GM18511 (cell line): ENCODE data around the gene CDYL2.

Experiments
- ATAC-seq: cut with Tn5 transposase; IDR thresholded peaks from one replicate; pipeline ENCODE4 v1.9.1; 2021; ENCODE audit warnings: mild to moderate bottlenecking, moderate library complexity; ENCODE audit not compliant: unreplicated experiment

Gene CDYL2

GRCh38 chr16:80607204-80607603, 197.2 kb downstream of the CDYL2 start:
- ATAC-seq, result no peak

- no peak for ATAC-seq
Observed at GRCh38 chr16:80606221-80606766, 198.1 kb downstream of the CDYL2 start.

- ATAC-seq, result no peak
Observed at GRCh38 chr16:80604600-80605355, 199.6 kb downstream of the CDYL2 start.

GRCh38 chr16:80602894-80603293, 201.5 kb downstream of the CDYL2 start:
- no peak for ATAC-seq

- ATAC-seq, result no peak
Observed at GRCh38 chr16:80601182-80601581, 203.2 kb downstream of the CDYL2 start.

- ATAC-seq, result no peak
Observed at GRCh38 chr16:80599466-80599865, 204.9 kb downstream of the CDYL2 start.

- no peak for ATAC-seq
Observed at GRCh38 chr16:80596507-80597207, 207.7 kb downstream of the CDYL2 start.

GRCh38 chr16:80594756-80595155, 209.6 kb downstream of the CDYL2 start:
- no peak for ATAC-seq

GRCh38 chr16:80592273-80592672, 212.1 kb downstream of the CDYL2 start:
- ATAC-seq, result no peak

- no peak for ATAC-seq
Observed at GRCh38 chr16:80591071-80591915, 213.1 kb downstream of the CDYL2 start.

- ATAC-seq, result no peak
Observed at GRCh38 chr16:80587071-80587470, 217.3 kb downstream of the CDYL2 start.

- no peak for ATAC-seq
Observed at GRCh38 chr16:80586476-80586875, 217.9 kb downstream of the CDYL2 start.

- ATAC-seq, result peak; percentile 72
Observed at GRCh38 chr16:80585764-80586163, 218.6 kb downstream of the CDYL2 start.

GRCh38 chr16:80583466-80583865, 220.9 kb downstream of the CDYL2 start:
- ATAC-seq, result no peak

- ATAC-seq, result peak; percentile 89
Observed at GRCh38 chr16:80580109-80580832, 224.1 kb downstream of the CDYL2 start.

GRCh38 chr16:80577485-80578280, 226.7 kb downstream of the CDYL2 start:
- ATAC-seq, result no peak

GRCh38 chr16:80576343-80576912, 228.0 kb downstream of the CDYL2 start:
- no peak for ATAC-seq

- ATAC-seq, result no peak
Observed at GRCh38 chr16:80573700-80574120, 230.7 kb downstream of the CDYL2 start.

GRCh38 chr16:80570106-80570478, 234.3 kb downstream of the CDYL2 start:
- ATAC-seq, result peak; percentile 17
